Activated naive CD4-positive, alpha-beta T cell treated with anti-CD3 and anti-CD28 coated beads, Interleukin-2, amount 50 U/mL, for 24 hours (primary cell): ENCODE measurements around the gene SPINK14.

Experiments
- H3K27ac Mint-ChIP-seq: one replicate; pipeline ENCODE4 v1.8.0; 2021; ENCODE audit warnings: mild to moderate bottlenecking, mixed read lengths
- H3K27me3 Mint-ChIP-seq: one replicate; pipeline ENCODE4 v1.8.0; 2021; ENCODE audit warnings: mixed read lengths
- H3K36me3 Mint-ChIP-seq: one replicate; pipeline ENCODE4 v1.8.0; 2021; ENCODE audit warnings: mixed read lengths
- H3K4me1 Mint-ChIP-seq: one replicate; pipeline ENCODE4 v1.8.0; 2021; ENCODE audit warnings: mixed read lengths
- H3K4me3 Mint-ChIP-seq: one replicate; pipeline ENCODE4 v1.8.0; 2021; ENCODE audit warnings: mild to moderate bottlenecking, mixed read lengths
- H3K9me3 Mint-ChIP-seq: one replicate; pipeline ENCODE4 v1.8.0; 2021; ENCODE audit warnings: mixed read lengths

The SPINK14 gene

GRCh38 chr5:148168246-148168645, at the start of gene SPINK14:
Gene SPINK14 (plus strand): TSS chr5:148168546. CDS start chr5:148169733, 1,187 bp downstream.
- no peak within 1 kb of the TSS for H3K4me3 Mint-ChIP-seq
- H3K9me3 Mint-ChIP-seq = no peaks in the 10 kb centered on the region
- H3K36me3 Mint-ChIP-seq = no peaks in the 10 kb centered on the region
- peaks cover 5% of the 10 kb centered on the region for H3K27me3 Mint-ChIP-seq
- H3K27ac Mint-ChIP-seq = no peak within 1 kb of the TSS
- H3K4me1 Mint-ChIP-seq = no peaks in the 10 kb centered on the region

DNA sequence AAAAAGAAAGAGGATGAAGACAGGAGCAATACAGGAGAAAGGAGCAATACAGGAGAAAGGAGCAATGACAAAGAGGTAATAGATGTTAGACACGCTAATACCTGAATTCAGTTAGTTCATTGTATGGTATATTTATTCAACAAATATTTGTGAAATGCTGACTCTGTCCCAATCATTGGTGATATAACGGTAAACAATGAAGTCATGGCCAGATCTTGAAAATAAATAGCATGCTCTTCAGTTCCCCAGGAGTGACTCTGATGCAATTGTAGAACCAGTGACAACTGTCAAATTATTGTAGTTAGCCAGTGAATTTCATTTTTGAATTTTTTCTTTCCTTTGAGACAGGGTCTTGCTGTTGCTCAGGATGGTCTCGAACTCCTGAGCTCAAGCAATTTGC, 48.0 kb upstream of the SPINK14 start:
- Mint-ChIP-seq H3K4me1 (no peaks in the 10 kb centered on the region), H3K27me3 (peaks cover 2% of the 10 kb centered on the region), H3K4me3 (no peak overlapping the region), H3K27ac (no peak overlapping the region), H3K36me3 (no peaks in the 10 kb centered on the region), H3K9me3 (no peaks in the 10 kb centered on the region)

GRCh38 chr5:148125641-148126040, 42.7 kb upstream of the SPINK14 start:
- no peaks in the 10 kb centered on the region for H3K36me3 Mint-ChIP-seq
- H3K4me1 Mint-ChIP-seq = no peaks in the 10 kb centered on the region

GRCh38 chr5:148135091-148136048, 33.0 kb upstream of the SPINK14 start:
- Mint-ChIP-seq H3K27me3 (no peaks in the 10 kb centered on the region), H3K4me1 (no peaks in the 10 kb centered on the region), H3K4me3 (no peak overlapping the region)

More at GRCh38 chr5:148125641-148126040, 42.7 kb upstream of the SPINK14 start:
- Mint-ChIP-seq H3K27me3 (no peaks in the 10 kb centered on the region), H3K9me3 (no peaks in the 10 kb centered on the region), H3K27ac (no peak overlapping the region), H3K4me3 (no peak overlapping the region)

DNA sequence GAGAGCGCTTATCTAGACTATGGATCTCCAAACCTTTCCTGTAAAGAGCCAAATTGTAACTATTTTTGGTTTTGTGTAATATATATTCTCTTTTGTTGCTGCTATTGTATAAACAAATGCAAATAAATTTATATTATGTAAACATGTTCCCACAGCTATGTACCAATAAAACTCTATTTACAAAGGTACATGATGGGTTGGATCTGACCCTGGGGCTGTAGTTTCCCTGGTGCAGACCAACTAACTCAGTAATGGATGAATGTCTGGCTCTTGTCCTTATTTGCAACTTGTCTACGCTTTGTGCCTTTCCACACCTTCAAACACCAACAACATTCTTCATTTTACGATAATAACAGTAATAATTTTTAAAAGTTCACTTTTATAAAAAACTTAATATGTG, 27.5 kb upstream of the SPINK14 start:
- Mint-ChIP-seq H3K4me3 (no peak overlapping the region), H3K27ac (no peak overlapping the region), H3K36me3 (no peaks in the 10 kb centered on the region), H3K4me1 (no peaks in the 10 kb centered on the region), H3K9me3 (no peaks in the 10 kb centered on the region), H3K27me3 (peaks cover 1% of the 10 kb centered on the region)

More at GRCh38 chr5:148135091-148136048, 33.0 kb upstream of the SPINK14 start:
- no peaks in the 10 kb centered on the region for H3K36me3 Mint-ChIP-seq
- H3K27ac Mint-ChIP-seq = no peak overlapping the region
- H3K9me3 Mint-ChIP-seq = no peaks in the 10 kb centered on the region

DNA sequence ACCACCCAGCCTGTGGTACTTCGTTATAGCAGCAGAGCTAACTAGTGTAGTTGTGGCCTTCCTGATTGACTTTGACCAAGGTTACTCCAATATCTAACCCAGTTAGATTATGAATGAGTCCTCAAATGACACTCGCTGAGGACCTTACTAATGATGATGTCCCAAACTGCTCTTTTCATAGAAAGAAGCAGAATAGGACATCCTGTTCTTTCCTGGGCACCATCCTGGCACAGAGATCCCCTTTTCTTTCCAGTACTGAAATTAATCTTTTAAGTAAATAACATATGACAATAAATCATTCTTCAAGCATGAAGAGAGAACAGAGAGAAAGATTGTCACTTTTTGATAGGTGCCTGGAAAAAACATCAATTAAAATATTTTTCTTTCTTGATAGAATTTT, 26.7 kb upstream of the SPINK14 start:
- peaks cover 1% of the 10 kb centered on the region for H3K27me3 Mint-ChIP-seq
- no peaks in the 10 kb centered on the region for H3K36me3 Mint-ChIP-seq
- no peaks in the 10 kb centered on the region for H3K4me1 Mint-ChIP-seq
- H3K4me3 Mint-ChIP-seq = no peak overlapping the region
- H3K27ac Mint-ChIP-seq = no peak overlapping the region
- H3K9me3 Mint-ChIP-seq = no peaks in the 10 kb centered on the region

DNA sequence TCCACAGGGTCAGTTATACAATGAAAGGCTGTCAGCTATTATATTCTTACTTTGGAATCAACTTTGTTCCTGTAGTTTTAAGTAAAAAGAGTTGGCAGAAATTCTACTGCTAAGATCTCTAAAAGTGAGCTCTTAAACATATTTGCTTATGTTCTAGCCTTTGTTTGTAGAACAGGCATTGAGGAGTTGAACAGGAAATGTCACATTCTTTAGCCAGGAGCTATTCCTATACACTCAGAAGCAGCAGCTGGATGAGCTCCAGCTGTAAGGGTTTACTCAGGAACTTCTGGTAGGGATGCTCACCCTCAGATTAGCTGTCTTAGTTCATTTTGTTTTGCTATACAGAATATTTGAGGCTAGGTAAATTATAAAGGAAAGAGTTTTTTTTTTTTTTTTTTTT, 22.4 kb upstream of the SPINK14 start:
- H3K36me3 Mint-ChIP-seq = no peaks in the 10 kb centered on the region
- H3K27ac Mint-ChIP-seq = no peak overlapping the region
- H3K27me3 Mint-ChIP-seq = peaks cover 6% of the 10 kb centered on the region
- no peak overlapping the region for H3K4me3 Mint-ChIP-seq
- H3K4me1 Mint-ChIP-seq = no peaks in the 10 kb centered on the region
- H3K9me3 Mint-ChIP-seq = no peaks in the 10 kb centered on the region

DNA sequence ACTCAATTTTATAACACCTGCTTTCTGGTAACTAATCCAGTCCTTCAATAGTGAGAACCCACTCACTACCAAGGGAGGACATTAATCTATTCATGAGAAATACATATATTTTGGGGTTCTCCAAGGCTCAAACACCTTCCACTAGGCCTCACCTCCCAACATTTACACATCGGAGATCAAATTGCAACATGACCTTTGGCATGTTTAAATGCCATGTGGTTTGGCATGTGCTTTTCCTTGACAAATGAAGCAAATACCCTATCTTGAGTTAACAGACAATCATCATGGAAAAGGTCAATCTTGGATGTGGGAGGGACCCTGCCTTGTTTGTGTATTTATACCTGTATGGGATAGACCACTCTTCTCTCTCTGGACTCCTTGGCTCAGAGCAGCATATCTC, 21.9 kb upstream of the SPINK14 start:
- no peak overlapping the region for H3K4me3 Mint-ChIP-seq
- no peaks in the 10 kb centered on the region for H3K9me3 Mint-ChIP-seq
- H3K27me3 Mint-ChIP-seq = peaks cover 6% of the 10 kb centered on the region
- H3K4me1 Mint-ChIP-seq = no peaks in the 10 kb centered on the region
- H3K27ac Mint-ChIP-seq = no peak overlapping the region
- no peaks in the 10 kb centered on the region for H3K36me3 Mint-ChIP-seq

GRCh38 chr5:148147415-148147814, 20.9 kb upstream of the SPINK14 start:
- H3K27me3 Mint-ChIP-seq = peaks cover 7% of the 10 kb centered on the region
- H3K9me3 Mint-ChIP-seq = no peaks in the 10 kb centered on the region
- H3K4me3 Mint-ChIP-seq = no peak overlapping the region
- no peaks in the 10 kb centered on the region for H3K36me3 Mint-ChIP-seq
- H3K4me1 Mint-ChIP-seq = no peaks in the 10 kb centered on the region
- H3K27ac Mint-ChIP-seq = no peak overlapping the region

DNA sequence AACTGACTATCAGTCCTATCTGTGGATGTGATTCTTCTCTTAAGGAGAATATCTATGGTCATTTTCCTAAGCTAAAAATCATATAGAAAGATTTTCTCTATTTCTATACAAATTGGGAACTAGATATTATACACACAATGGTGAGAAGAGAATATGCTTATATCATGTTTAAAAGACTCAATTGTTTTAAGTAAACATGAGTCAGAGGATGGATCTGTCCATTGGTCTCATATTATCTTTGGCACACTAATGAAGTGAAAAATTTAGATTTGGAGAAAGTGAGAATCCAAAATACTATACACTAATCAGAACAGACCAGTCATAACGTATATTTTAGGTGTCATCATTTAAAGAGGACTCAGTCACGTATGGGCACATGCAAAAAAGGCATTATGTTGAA, 16.5 kb upstream of the SPINK14 start:
- Mint-ChIP-seq H3K27ac (no peak overlapping the region), H3K36me3 (no peaks in the 10 kb centered on the region), H3K9me3 (no peaks in the 10 kb centered on the region), H3K27me3 (peaks cover 5% of the 10 kb centered on the region), H3K4me3 (no peak overlapping the region), H3K4me1 (no peaks in the 10 kb centered on the region)

DNA sequence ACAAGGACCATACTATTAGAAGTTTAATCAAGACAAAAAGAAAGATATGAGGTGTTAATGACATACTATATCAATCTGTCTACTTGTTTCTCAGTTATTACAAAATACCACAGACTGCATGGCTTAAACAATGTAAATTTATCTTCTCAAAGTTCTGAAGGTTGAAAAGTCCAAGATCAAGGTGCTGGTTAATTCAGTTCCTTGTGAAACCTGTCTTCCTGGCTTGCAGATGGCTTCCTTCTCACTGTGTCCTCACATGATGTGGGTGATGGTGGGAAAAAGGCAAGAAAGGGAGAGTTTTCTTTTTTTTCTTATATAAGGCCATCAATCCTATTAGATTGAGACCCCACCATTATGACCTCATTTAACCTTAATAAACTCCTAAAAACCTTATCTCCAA, 15.6 kb upstream of the SPINK14 start:
- Mint-ChIP-seq H3K4me3 (no peak overlapping the region), H3K4me1 (no peaks in the 10 kb centered on the region), H3K27ac (no peak overlapping the region), H3K36me3 (no peaks in the 10 kb centered on the region), H3K9me3 (no peaks in the 10 kb centered on the region), H3K27me3 (peaks cover 5% of the 10 kb centered on the region)

- Mint-ChIP-seq H3K4me3 (no peak overlapping the region), H3K27ac (no peak overlapping the region), H3K27me3 (peaks cover 2% of the 10 kb centered on the region), H3K4me1 (no peaks in the 10 kb centered on the region), H3K36me3 (no peaks in the 10 kb centered on the region), H3K9me3 (no peaks in the 10 kb centered on the region)
Measured at GRCh38 chr5:148156609-148157008, 11.7 kb upstream of the SPINK14 start.

DNA sequence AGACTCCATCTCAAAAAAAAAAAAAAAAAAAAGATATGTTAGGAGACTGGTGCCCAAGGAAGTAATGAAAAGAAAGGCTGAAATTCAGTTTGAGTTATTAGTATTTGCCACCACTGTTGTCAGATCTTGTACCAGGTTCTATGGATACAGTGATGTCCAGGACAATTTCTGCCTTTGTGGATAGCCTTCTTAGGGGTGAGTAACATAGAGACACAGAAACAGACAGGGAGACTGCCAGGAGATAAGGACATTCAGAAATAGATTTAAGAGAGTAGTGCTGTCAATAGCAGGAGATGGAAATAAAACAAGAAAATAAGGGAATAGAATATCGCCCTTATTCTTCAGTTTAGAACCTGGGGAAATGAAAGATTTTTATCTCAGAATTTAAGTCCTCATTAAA, 6.3 kb upstream of the SPINK14 start:
- Mint-ChIP-seq H3K4me1 (no peaks in the 10 kb centered on the region), H3K4me3 (no peak overlapping the region), H3K9me3 (no peaks in the 10 kb centered on the region), H3K27me3 (peaks cover 3% of the 10 kb centered on the region), H3K36me3 (no peaks in the 10 kb centered on the region), H3K27ac (no peak overlapping the region)

DNA sequence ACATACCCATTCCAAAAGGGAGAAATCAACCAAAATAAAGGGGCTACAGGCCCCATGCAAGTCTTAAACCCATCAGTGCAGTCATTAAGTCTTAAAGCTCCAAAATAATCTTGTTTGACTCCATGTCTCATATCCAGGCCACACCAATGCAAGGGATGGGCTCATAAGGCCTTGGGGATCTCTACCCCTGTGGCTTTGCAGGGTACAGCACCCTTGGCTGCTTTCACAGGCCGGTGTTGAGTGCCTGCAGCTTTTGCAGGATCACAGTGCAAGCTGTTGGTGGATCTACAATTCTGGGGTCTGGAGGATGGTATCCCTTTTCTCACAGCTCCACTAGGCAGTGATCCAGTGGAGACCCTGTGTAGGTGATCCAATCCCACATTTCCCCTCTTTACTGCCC, 5.0 kb upstream of the SPINK14 start:
- no peaks in the 10 kb centered on the region for H3K9me3 Mint-ChIP-seq
- no peaks in the 10 kb centered on the region for H3K36me3 Mint-ChIP-seq
- H3K27ac Mint-ChIP-seq = no peak overlapping the region
- no peaks in the 10 kb centered on the region for H3K4me1 Mint-ChIP-seq
- H3K27me3 Mint-ChIP-seq = peaks cover 3% of the 10 kb centered on the region
- no peak overlapping the region for H3K4me3 Mint-ChIP-seq

- Mint-ChIP-seq H3K27ac (no peak overlapping the region), H3K4me1 (no peaks in the 10 kb centered on the region), H3K4me3 (no peak overlapping the region), H3K27me3 (peaks cover 3% of the 10 kb centered on the region), H3K9me3 (no peaks in the 10 kb centered on the region), H3K36me3 (no peaks in the 10 kb centered on the region)
Measured at GRCh38 chr5:148166550-148167283, 1.6 kb upstream of the SPINK14 start.

DNA sequence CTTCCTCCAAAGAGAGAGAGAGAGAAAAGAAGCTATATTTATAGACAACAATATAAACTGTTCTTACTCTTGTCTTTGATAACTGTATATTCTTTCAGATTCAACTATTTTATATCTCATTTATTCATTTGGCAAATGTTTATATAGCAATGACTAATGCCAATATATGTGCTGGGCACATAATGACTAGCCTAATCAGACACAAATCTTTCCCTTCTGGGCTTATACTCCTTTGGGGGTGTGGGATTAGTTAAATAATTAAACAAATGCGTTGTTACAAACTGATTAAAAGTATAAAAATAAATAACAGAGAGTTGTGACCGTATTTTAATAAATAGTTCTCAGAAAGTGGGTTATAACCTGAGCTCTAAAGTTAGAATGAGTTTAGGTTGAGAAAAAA, 4.0 kb downstream of the SPINK14 start:
- Mint-ChIP-seq H3K27me3 (peaks cover 3% of the 10 kb centered on the region), H3K4me1 (no peaks in the 10 kb centered on the region), H3K9me3 (no peaks in the 10 kb centered on the region), H3K4me3 (no peak overlapping the region), H3K36me3 (no peaks in the 10 kb centered on the region), H3K27ac (no peak overlapping the region)
